GM19035 (cell line): ENCODE measurements around the gene PRRG3.
"Not testable (repeated sequence)": the region's sequence is repeated elsewhere in the genome, so short reads cannot be mapped to it uniquely, and the experiment has no call there.

Source experiments
- ATAC-seq: cut with Tn5 transposase; IDR thresholded peaks from one replicate; pipeline ENCODE4 v1.9.1; 2021; ENCODE audit not compliant: unreplicated experiment

PRRG3 gene

GRCh38 chrX:151694661-151695582, at the start of gene PRRG3:
TSS of gene PRRG3 (plus strand) at chrX:151695458. CDS start at chrX:151698815, 3,357 bp downstream.
- no peak for ATAC-seq

DNA sequence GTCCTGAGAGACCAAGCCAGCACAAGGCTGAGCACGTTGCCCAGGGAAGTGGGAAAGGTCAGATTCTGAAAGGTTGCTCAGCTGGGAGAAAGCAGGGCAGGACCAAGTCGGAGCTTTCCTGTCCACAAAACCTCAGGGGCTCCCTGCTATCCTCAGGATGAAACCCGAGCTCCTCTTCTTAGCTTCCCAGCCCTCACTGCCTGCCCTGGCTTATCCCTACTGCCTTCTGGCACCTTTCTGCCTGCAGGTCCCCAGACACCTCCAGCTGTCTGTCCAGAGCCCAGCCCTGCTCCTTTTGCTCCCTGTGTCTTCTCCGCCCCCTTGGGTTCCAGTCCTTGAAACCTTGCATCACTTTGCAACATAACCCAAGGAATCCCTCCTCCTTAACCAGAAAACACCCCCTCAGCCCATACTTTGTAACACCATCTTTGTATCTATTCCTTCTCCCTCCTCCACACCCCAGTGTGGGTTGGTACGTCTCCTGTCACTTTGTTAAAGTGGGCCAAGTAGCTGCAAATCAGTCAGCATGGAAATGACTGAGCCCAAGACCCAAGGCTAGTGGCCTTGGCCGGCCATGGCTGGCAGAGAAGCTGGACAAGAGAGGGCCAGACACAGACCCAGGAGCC, 20.0 kb upstream of the PRRG3 start:
- ATAC-seq = no peak

DNA sequence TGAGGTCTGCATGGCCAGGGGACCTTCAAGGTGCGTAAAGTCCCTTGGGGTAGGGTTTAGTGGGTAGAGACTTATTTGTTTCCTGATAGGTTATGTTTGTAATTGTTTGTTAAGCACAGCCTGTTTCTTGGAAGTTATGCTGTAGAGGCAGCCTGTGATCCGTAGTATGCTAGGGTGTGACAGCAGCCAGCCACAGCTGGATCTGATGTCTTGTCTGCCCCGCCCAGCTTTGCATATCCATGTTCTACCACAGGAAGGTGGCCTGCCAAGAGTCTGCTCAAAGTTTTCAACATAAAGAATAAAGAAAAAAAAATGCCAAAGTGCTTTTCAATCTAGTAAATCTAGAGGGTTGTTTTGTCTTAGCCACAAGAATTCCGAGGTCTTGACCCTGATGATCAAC, 19.1 kb upstream of the PRRG3 start:
- ATAC-seq = no peak

GRCh38 chrX:151679798-151680402, 15.4 kb upstream of the PRRG3 start:
- ATAC-seq = no peak

- peak; percentile 68 for ATAC-seq
Observed at GRCh38 chrX:151680805-151681204, 14.5 kb upstream of the PRRG3 start.

- no peak for ATAC-seq
Observed at GRCh38 chrX:151687635-151688034, 7.6 kb upstream of the PRRG3 start.

DNA sequence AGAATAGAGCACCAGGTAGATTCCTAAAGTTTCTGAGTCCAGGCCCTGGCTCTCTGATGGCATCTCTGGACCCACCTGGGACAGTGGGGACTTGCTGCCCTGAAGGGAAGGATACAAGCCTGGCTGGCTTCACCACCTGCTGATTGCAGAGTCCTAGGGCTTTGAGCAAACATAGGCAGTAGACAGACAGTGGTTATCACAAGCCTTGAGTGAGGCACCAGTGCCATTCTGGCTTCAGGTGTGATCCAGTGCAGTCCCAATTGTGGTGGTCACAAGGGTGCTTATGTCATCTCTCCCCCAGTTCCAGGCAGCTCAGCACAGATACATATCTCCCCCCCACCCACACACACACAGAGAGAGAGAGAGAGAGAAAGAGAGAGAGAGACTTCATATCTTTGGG, 6.6 kb upstream of the PRRG3 start:
- ATAC-seq = no peak

DNA sequence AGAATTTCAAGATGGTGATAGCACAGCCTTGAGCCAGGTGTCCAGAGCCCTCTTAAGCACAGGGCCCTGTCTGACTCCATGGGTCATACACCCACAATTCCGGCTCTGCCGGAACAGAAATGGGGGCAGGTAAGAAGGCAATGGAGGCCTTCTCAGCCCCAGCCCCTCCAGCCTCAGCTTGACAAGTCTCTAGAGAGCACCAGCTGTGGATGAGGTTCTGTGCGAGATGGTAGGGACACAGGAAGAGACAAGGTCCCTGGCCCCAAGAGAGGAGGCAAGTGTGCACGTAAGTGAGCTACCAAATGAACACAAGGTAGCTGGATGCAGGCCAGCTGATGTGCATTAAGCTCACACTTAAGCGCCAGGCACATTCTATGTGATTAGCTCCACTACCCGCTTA, 2.4 kb upstream of the PRRG3 start:
- no peak for ATAC-seq

- no peak for ATAC-seq
Observed at GRCh38 chrX:151694121-151694520, 1.1 kb upstream of the PRRG3 start.

GRCh38 chrX:151695583-151696340, 504 bp downstream of the PRRG3 start:
- ATAC-seq = no peak

DNA sequence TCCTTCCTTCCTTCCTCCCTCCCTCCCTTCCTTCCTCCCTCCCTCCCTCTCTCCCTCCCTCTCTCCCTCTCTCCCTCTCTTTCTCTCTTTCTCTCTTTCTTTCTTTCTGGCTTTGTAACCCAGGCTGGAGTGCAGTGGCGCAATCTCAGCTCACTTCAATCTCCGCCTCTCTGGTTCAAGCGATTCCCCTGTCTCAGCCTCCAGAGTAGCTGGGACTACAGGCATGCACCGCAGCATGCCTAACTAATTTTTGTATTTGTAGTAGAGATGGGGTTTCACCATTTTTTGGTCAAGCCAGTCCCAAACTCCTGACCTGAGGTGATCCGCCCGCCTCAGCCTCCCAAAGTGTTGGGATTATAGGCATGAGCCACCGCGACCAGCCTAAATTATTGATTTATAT, 1.8 kb downstream of the PRRG3 start:
- not testable (repeated sequence) for ATAC-seq

- ATAC-seq = no peak
Observed at GRCh38 chrX:151697522-151697921, 2.3 kb downstream of the PRRG3 start.

DNA sequence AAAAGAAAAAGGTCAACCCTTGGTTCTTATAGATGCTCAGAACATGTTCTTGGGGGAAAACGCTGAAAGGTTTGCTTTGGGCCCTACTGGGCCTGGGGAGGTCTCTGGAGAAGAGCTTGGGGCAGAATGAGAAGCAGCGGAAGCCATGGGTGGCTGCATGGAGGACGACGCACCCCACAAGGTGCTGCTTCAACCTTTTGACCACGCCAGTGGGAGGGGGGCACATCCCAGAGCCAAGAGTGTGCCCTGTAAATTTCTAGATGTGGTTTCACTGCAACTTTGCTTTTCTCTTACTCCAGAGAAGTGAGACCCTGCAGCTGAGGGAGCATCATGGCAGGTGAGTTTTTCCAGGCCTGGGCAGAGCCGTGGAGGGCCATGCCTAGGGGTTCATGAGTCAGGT, 3.2 kb downstream of the PRRG3 start:
- no peak for ATAC-seq

- no peak for ATAC-seq
Observed at GRCh38 chrX:151699746-151700145, 4.5 kb downstream of the PRRG3 start.

GRCh38 chrX:151700581-151700980, 5.3 kb downstream of the PRRG3 start:
- ATAC-seq = no peak

DNA sequence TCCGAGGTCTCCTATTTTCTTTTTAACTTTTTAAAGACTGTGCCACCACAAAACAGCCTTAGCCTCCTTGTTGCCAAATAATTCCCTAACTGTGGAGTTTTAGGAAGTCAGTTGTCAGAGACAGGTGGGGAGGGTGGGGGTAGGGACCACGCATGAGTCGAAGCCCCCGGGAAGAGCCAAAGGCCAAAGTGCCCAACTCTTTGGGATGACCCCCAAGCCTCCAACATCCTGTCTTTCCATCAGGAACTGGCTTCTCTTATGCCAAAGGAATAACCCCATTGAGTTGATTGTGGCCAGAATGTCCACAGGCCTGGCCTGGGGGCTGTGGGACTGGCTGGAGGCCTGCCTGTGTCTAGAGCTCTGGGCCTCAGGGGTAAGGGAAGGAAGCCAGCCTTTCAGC, 5.8 kb downstream of the PRRG3 start:
- no peak for ATAC-seq

- no peak for ATAC-seq
Observed at GRCh38 chrX:151701531-151701930, 6.3 kb downstream of the PRRG3 start.

DNA sequence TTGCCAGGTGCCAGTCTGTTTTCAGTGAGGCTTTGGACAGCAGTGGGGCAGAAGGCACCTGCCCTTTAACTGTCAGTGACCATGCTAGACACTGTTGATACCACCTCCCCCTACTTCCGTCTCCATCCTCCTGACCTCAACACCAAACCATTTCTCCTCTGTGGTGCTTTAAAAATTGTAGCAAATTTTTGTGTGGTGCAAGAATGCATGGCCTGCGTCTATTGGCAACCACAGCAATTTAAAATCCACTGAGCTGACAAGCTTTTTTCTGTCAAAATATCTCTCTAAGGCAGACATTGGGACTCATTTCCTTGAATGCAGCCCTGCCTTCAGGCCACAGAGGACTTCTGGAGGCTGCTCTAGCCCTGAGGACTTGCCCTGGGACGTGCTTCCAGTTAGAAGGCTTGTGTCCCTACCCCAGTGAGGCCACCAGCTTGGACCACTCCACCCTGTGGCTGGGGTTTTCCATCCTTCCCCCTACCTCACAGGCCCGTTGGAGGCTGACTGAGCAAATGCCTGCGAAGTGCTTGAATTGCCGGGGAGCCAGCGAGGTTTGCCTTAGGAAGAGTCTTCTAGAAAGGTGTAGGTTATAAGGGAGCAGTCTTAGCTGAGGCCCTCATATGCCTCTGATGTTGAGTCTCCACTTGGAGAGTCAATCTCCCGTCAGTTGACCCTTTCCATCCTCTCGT, 6.9 kb downstream of the PRRG3 start:
- no peak for ATAC-seq

GRCh38 chrX:151702741-151703340, 7.6 kb downstream of the PRRG3 start:
- ATAC-seq = no peak

DNA sequence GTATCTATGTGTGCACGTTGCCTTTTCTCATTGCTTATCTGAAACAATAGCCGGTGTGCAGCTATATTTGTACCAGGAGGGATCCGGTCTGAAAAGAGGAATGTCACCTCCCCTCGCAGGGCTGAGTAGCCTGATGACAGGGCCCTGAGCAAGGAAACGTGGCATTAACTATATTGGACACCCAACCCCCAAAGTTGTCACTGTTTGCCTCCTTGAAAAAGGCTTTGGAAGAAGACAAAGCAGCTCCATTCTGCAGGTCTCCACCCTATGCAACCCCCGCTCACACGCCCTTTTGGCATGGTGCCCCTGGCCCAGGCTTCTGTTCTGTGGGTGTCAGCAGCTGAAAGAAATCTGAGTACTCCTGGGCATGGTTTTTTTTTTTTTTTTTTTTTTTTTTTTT, 8.2 kb downstream of the PRRG3 start:
- ATAC-seq = no peak
